Mesenchymal stem cell (in vitro differentiated cells and primary cell): ENCODE measurements around the gene KHNYN.
"Not testable (repeated sequence)": the region's sequence is repeated elsewhere in the genome, so short reads cannot be mapped to it uniquely, and the experiment has no call there.

Experiments
- DNase-seq: peaks from one replicate; pipeline ENCODE4 v3.0.0-alpha.2; 2013
- H2AFZ ChIP-seq: one replicate; pipeline ENCODE4 v1.6.1; 2013; ENCODE audit warnings: low read depth, mild to moderate bottlenecking, control low read depth, inconsistent platforms, low read length, moderate library complexity
- H2AK5ac ChIP-seq: 2 replicates; pipeline ENCODE4 v1.6.1; 2013; ENCODE audit warnings: low read length, moderate library complexity, mild to moderate bottlenecking, inconsistent platforms; ENCODE audit not compliant: severe bottlenecking
- H2BK120ac ChIP-seq: one replicate; pipeline ENCODE4 v1.6.1; 2013; ENCODE audit warnings: low read depth, mild to moderate bottlenecking, inconsistent platforms, low read length, moderate library complexity
- H2BK12ac ChIP-seq, 2 experiments: one replicate each; pipeline ENCODE4 v1.6.1; 2013; ENCODE audit warnings: inconsistent platforms in 2 of 2, low read length in 2 of 2, mild to moderate bottlenecking in 2 of 2, moderate library complexity in 2 of 2, control low read depth in 1 of 2
- H2BK15ac ChIP-seq: one replicate; pipeline ENCODE4 v1.6.1; 2013; ENCODE audit warnings: mild to moderate bottlenecking, low read depth, inconsistent platforms; ENCODE audit not compliant: poor library complexity, severe bottlenecking
- H2BK5ac ChIP-seq: 2 replicates; pipeline ENCODE4 v1.6.1; 2013; ENCODE audit warnings: low read depth, mild to moderate bottlenecking, low read length, control low read depth, inconsistent platforms; ENCODE audit not compliant: poor library complexity, severe bottlenecking
- H3K14ac ChIP-seq, 2 experiments: one replicate each; pipeline ENCODE4 v1.6.1; 2013; ENCODE audit warnings: inconsistent platforms in 2 of 2, low read length in 2 of 2, control low read depth in 1 of 2, mild to moderate bottlenecking in 1 of 2, moderate library complexity in 1 of 2
- H3K18ac ChIP-seq, 2 experiments: one replicate each; pipeline ENCODE4 v1.6.1; 2013; ENCODE audit warnings: inconsistent platforms in 2 of 2, low read length in 2 of 2, control low read depth in 1 of 2, low read depth in 1 of 2, mild to moderate bottlenecking in 1 of 2
- H3K23ac ChIP-seq, 2 experiments: one replicate each; pipeline ENCODE4 v1.6.1; 2013; ENCODE audit warnings: inconsistent platforms in 2 of 2, low read length in 2 of 2, mild to moderate bottlenecking in 2 of 2, moderate library complexity in 2 of 2, control low read depth in 1 of 2
- H3K27ac ChIP-seq: 2 replicates; pipeline ENCODE4 v1.5.1; 2013; ENCODE audit warnings: mild to moderate bottlenecking, moderate library complexity, low read length, control low read depth, inconsistent platforms; ENCODE audit not compliant: poor library complexity, severe bottlenecking
- H3K27me3 ChIP-seq, 2 experiments: 2 replicates each; pipeline versions ENCODE4 v1.6.1 to v1.7.0; 2013; ENCODE audit warnings: low read length in 2 of 2, mild to moderate bottlenecking in 2 of 2, moderate library complexity in 2 of 2, control low read depth in 1 of 2, inconsistent platforms in 1 of 2; ENCODE audit not compliant: control insufficient read depth in 1 of 2, insufficient read depth in 1 of 2
- H3K36me3 ChIP-seq, 2 experiments: 2 replicates each; pipeline versions ENCODE4 v1.6.1 to v1.7.0; 2013; ENCODE audit warnings: low read length in 2 of 2, control low read depth in 1 of 2, inconsistent platforms in 1 of 2, low read depth in 1 of 2, mild to moderate bottlenecking in 1 of 2; ENCODE audit not compliant: insufficient read depth in 2 of 2, control insufficient read depth in 1 of 2
- H3K4ac ChIP-seq, 2 experiments: one replicate each; pipeline ENCODE4 v1.6.1; 2013; ENCODE audit warnings: inconsistent platforms in 2 of 2, low read length in 2 of 2, mild to moderate bottlenecking in 2 of 2, moderate library complexity in 2 of 2, control low read depth in 1 of 2, low read depth in 1 of 2
- H3K4me1 ChIP-seq: 2 replicates; pipeline ENCODE4 v1.6.1; 2013; ENCODE audit warnings: low read depth, low read length, control low read depth; ENCODE audit not compliant: control insufficient read depth, insufficient read depth
- H3K4me2 ChIP-seq: 2 replicates; pipeline ENCODE4 v1.6.1; 2013; ENCODE audit warnings: low read length, mild to moderate bottlenecking, inconsistent platforms; ENCODE audit not compliant: poor library complexity, severe bottlenecking
- H3K4me3 ChIP-seq, 2 experiments: 2 replicates each; pipeline versions ENCODE4 v1.5.1 to v1.7.0; 2013; ENCODE audit warnings: low read length in 2 of 2, mild to moderate bottlenecking in 2 of 2, control low read depth in 1 of 2, low read depth in 1 of 2; ENCODE audit not compliant: insufficient read depth in 1 of 2
- H3K79me1 ChIP-seq: replicated peaks from 2 replicates; pipeline ENCODE4 v1.6.1; 2013; ENCODE audit warnings: mild to moderate bottlenecking, control low read depth, low read length, inconsistent platforms; ENCODE audit not compliant: poor library complexity, severe bottlenecking
- H3K9ac ChIP-seq: 2 replicates; pipeline ENCODE4 v1.7.0; 2013; ENCODE audit warnings: mild to moderate bottlenecking, low read length, moderate library complexity
- H3K9me3 ChIP-seq: 2 replicates; pipeline ENCODE4 v1.7.0; 2013; ENCODE audit warnings: mild to moderate bottlenecking, low read length; ENCODE audit not compliant: control insufficient read depth
- H4K8ac ChIP-seq: one replicate; pipeline ENCODE4 v1.6.1; 2013; ENCODE audit warnings: inconsistent platforms, mild to moderate bottlenecking, low read length, moderate library complexity
- H4K91ac ChIP-seq: one replicate; pipeline ENCODE4 v1.6.1; 2013; ENCODE audit warnings: mild to moderate bottlenecking, low read length, inconsistent platforms
- WGBS: methylation state at CpG from one replicate; pipeline ENCODE4 v1.1.7; 2013; ENCODE audit warnings: mixed read lengths; 5-methylcytosine and 5-hydroxymethylcytosine counted together

KHNYN gene

DNA sequence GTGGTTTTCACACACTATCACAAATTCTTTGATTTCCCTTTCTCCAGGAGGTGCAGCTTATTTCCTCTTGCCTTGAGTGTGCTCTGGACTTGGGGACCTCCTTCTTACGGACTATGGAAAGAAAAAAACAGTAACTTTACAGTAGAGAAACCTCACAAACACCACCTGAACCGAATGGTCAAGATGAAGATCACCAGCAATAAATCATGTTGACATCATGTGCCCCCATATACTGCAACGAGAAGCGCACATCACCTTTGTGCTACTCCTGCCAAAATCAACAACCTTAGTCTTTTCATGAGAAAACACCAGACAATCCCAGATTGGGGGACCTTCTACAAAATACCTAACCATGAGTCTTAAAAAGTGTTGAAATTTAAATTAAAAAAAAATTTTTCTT is 44.2 kb upstream of the KHNYN start:
- no peaks in the 10 kb centered on the region for H3K4me1 ChIP-seq
- H4K8ac ChIP-seq = no peak overlapping the region
- H3K9me3 ChIP-seq = no peaks in the 10 kb centered on the region
- no peak overlapping the region for H3K18ac ChIP-seq
- H3K27me3 ChIP-seq = peaks cover 0 to 37% of the 10 kb centered on the region in 2 experiments
- no peak overlapping the region for H3K4ac ChIP-seq
- no peak overlapping the region for H2BK12ac ChIP-seq
- no peak overlapping the region for H2AFZ ChIP-seq
- H2AK5ac ChIP-seq = no peak overlapping the region
- H3K4me3 ChIP-seq = no peak overlapping the region
- no peaks in the 10 kb centered on the region for H3K79me1 ChIP-seq
- H2BK120ac ChIP-seq = no peak overlapping the region
- WGBS = 74% methylated on average over 4 of the region's 4 CpGs
- no peak overlapping the region for H2BK15ac ChIP-seq
- no peak overlapping the region for H3K27ac ChIP-seq
- no peak overlapping the region for H3K9ac ChIP-seq
- no peaks in the 10 kb centered on the region for H3K36me3 ChIP-seq
- DNase-seq = no peak
- no peak overlapping the region for H4K91ac ChIP-seq
- H2BK5ac ChIP-seq = no peak overlapping the region
- H3K23ac ChIP-seq = no peak overlapping the region
- no peak overlapping the region for H3K4me2 ChIP-seq
- no peak overlapping the region for H3K14ac ChIP-seq

DNA sequence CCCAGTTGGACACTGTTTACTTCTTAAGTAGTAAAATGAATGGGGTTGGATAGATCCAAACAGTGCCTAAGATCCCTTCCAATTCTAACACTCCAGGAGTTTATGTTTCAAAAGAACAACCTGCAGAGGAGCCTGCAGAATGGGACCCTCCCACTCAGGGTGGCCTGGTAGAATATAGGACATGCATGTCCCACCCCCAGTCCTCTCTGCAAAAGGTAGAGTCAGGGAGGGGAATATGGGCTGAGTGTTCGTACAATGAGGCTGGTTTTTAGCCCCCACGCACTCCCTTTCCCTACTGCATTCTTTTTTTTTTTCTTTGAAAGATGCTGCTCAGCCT is 42.8 kb upstream of the KHNYN start:
- Histone ChIP-seq H3K4me1 (peaks cover 5% of the 10 kb centered on the region), H3K9ac (no peak overlapping the region), H2BK12ac (no peak overlapping the region), H2BK5ac (no peak overlapping the region), H3K4me2 (no peak overlapping the region), H3K27me3 (peaks cover 0 to 37% of the 10 kb centered on the region in 2 experiments), H3K14ac (no peak overlapping the region), H2BK120ac (no peak overlapping the region), H3K36me3 (no peaks in the 10 kb centered on the region), H3K23ac (no peak overlapping the region), H3K18ac (no peak overlapping the region), H3K9me3 (no peaks in the 10 kb centered on the region), H3K27ac (no peak overlapping the region), H4K8ac (no peak overlapping the region), H3K4ac (no peak overlapping the region), H4K91ac (no peak overlapping the region), H3K4me3 (no peak overlapping the region), H2AFZ (no peak overlapping the region), H3K79me1 (no peaks in the 10 kb centered on the region), H2AK5ac (no peak overlapping the region), H2BK15ac (no peak overlapping the region)
- WGBS = 94% methylated on average over 2 of the region's 2 CpGs
- no peak for DNase-seq

DNA sequence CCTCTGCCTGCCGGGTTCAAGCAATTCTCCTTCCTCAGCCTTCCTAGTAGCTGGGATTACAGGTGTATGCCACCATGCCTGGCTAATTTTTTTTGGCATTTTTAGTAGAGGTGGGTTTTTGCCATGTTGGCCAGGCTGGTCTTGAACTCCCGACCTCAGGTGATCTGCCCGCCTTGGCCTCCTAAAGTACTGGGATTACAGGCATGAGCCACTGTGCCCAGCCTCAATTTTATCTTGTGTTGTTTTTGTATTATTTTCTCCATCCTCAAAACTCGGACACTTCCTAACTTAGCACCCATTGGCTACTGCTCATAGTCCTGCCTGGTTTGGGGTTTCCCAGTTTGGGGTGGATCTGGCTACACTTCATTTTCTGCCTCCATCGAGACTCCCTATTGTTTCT is 42.2 kb upstream of the KHNYN start:
- H2BK15ac ChIP-seq, H2AFZ ChIP-seq, H3K4me2 ChIP-seq, H3K14ac ChIP-seq, H3K4me1 ChIP-seq, H2BK12ac ChIP-seq, H3K79me1 ChIP-seq, H3K18ac ChIP-seq, H3K36me3 ChIP-seq, DNase-seq, H3K23ac ChIP-seq, H4K8ac ChIP-seq, H2BK120ac ChIP-seq, H2BK5ac ChIP-seq, H3K27ac ChIP-seq, H3K9ac ChIP-seq, H4K91ac ChIP-seq, H2AK5ac ChIP-seq, H3K4ac ChIP-seq, H3K9me3 ChIP-seq, H3K4me3 ChIP-seq: not testable (repeated sequence)
- WGBS = 86% methylated on average over 4 of the region's 5 CpGs
- H3K27me3 ChIP-seq = peaks cover 0 to 37% of the 10 kb centered on the region in 2 experiments

DNA sequence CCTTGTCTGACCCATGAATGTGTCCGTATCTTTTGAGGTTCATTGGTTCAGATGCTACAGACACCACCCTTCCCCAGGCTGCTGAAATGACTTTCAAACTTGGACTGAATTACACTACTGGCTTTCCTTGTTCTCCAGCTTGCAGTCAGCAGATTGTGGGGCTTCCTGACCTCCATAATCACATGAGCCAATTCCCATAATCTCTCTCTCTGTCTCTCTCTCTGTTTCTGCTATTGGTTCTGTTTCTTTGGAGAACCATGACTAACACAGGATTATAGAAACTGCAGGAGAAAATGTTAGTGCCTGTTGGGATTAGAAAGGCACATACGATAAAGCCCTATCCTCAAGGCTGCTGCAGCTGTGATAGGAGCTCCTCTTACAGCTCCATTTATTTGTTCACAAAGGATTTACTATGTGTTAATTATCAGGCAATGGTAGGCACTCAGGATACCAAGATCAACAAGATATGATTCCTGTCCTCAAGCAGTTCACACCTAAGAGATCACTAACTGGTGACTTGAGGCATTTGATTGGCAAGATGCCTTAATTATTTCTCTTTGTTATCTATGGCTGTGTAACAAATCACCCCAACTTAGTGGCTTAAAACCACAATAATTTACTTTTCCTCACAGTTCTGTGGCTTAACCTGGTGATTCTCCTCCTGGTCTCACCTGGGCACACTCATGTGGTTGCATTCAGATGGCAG is 41.1 kb upstream of the KHNYN start:
- peaks cover 5% of the 10 kb centered on the region for H3K4me1 ChIP-seq
- no peak for DNase-seq
- no peak overlapping the region for H4K8ac ChIP-seq
- peaks cover 0 to 37% of the 10 kb centered on the region in 2 experiments for H3K27me3 ChIP-seq
- H2BK12ac ChIP-seq = no peak overlapping the region
- no peak overlapping the region for H3K4me2 ChIP-seq
- H4K91ac ChIP-seq = no peak overlapping the region
- no peak overlapping the region for H2BK5ac ChIP-seq
- H3K14ac ChIP-seq = no peak overlapping the region
- H3K9me3 ChIP-seq = no peaks in the 10 kb centered on the region
- H3K4me3 ChIP-seq = no peak overlapping the region
- no peak overlapping the region for H3K9ac ChIP-seq
- H3K4ac ChIP-seq = no peak overlapping the region
- H3K27ac ChIP-seq = no peak overlapping the region
- WGBS = 90% methylated on average over 2 of the region's 2 CpGs
- no peaks in the 10 kb centered on the region for H3K36me3 ChIP-seq
- H3K18ac ChIP-seq = no peak overlapping the region
- H2BK15ac ChIP-seq = no peak overlapping the region
- no peak overlapping the region for H2BK120ac ChIP-seq
- no peak overlapping the region for H3K23ac ChIP-seq
- H3K79me1 ChIP-seq = no peaks in the 10 kb centered on the region
- H2AK5ac ChIP-seq = no peak overlapping the region
- H2AFZ ChIP-seq = no peak overlapping the region
